RWPE2 (cell line): ENCODE data around the gene PACSIN2.
"Not testable (repeated sequence)": the region's sequence is repeated elsewhere in the genome, so short reads cannot be mapped to it uniquely, and the experiment has no call there.

Experiments
- ATAC-seq: fragments of 200-7000 bp; cut with Tn5 transposase; 3 replicates; pipeline ENCODE4 v1.9.1; 2021; ENCODE audit warnings: low read depth
- DNase-seq: peaks from one replicate; pipeline ENCODE4 v3.0.0-alpha.2; 2020; ENCODE audit warnings: low spot score
- H3K27ac ChIP-seq: fragments of 450-650 bp; 2 replicates; pipeline ENCODE4 v1.5.1; 2017; ENCODE audit warnings: mild to moderate bottlenecking; ENCODE audit not compliant: poor library complexity, severe bottlenecking
- H3K27me3 ChIP-seq: fragments of 250-450 bp; sonication (Bioruptor Pico); 2 replicates; pipeline ENCODE4 v1.5.1; 2021; ENCODE audit warnings: mild to moderate bottlenecking, moderate library complexity; ENCODE audit not compliant: insufficient read depth, poor library complexity, severe bottlenecking
- H3K36me3 ChIP-seq: fragments of 250-450 bp; sonication (Bioruptor Pico); 2 replicates; pipeline ENCODE4 v1.5.1; 2020; ENCODE audit warnings: low read depth, mild to moderate bottlenecking, moderate library complexity
- H3K4me1 ChIP-seq: fragments of 250-450 bp; sonication (Bioruptor Pico); 2 replicates; pipeline ENCODE4 v1.5.1; 2021; ENCODE audit warnings: mild to moderate bottlenecking, moderate library complexity; ENCODE audit not compliant: insufficient read depth, poor library complexity, severe bottlenecking
- H3K4me3 ChIP-seq: fragments of 250-450 bp; sonication (Bioruptor Pico); 2 replicates; pipeline ENCODE4 v1.5.1; 2021; ENCODE audit warnings: mild to moderate bottlenecking, moderate library complexity; ENCODE audit not compliant: severe bottlenecking
- H3K9me3 ChIP-seq: fragments of 250-450 bp; sonication (Bioruptor Pico); 2 replicates; pipeline ENCODE4 v1.5.1; 2021; ENCODE audit warnings: mild to moderate bottlenecking, moderate library complexity; ENCODE audit not compliant: severe bottlenecking
- TF ChIP-seq, protein P1 (sequence below): fragments of 450-650 bp; IDR thresholded peaks from one replicate; pipeline ENCODE4 v1.5.1; 2017; ENCODE audit warnings: mild to moderate bottlenecking, moderate library complexity; ENCODE audit not compliant: poor library complexity, severe bottlenecking

The PACSIN2 gene

DNA sequence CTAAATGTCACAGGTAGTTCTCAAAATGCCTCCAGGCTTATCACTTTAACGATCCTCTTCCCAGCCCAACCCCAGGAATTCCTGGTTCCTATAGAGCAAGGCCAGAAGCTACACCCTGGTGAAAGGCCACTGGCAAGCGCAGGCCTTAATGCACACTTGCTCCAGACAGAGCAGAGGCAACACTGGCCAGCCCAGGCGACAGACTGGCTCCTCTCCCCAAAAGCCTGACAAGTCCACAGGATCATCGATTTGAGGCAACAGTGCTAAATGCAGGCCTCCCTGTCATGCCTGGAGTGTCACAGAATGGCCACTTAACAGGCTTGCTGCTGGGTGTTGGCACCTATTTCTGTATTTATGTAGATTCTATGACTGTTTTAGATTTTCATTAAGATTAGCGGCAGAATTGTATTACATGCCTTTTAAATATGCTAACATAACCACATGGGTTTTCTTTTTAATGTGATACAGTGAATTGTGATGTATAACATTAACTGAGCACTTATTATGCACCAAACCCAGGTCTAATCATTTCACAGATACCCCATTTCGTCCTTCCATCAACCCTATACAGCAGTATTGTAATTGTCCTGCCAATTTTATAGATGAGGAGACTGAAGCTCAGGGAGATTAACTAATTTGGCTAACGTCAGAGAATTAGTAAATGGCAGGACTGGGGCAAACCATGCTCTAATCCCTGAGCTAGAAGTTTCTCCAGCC lies 38.6 kb downstream of the PACSIN2 start:
- Histone ChIP-seq H3K4me1 (peaks cover 23% of the 10 kb centered on the region), H3K9me3 (no peaks in the 10 kb centered on the region), H3K27ac (no peak overlapping the region), H3K27me3 (no peaks in the 10 kb centered on the region), H3K36me3 (no peaks in the 10 kb centered on the region), H3K4me3 (no peak overlapping the region)
- ATAC-seq = no peak
- DNase-seq = no peak
- TF ChIP-seq, protein P1, sequence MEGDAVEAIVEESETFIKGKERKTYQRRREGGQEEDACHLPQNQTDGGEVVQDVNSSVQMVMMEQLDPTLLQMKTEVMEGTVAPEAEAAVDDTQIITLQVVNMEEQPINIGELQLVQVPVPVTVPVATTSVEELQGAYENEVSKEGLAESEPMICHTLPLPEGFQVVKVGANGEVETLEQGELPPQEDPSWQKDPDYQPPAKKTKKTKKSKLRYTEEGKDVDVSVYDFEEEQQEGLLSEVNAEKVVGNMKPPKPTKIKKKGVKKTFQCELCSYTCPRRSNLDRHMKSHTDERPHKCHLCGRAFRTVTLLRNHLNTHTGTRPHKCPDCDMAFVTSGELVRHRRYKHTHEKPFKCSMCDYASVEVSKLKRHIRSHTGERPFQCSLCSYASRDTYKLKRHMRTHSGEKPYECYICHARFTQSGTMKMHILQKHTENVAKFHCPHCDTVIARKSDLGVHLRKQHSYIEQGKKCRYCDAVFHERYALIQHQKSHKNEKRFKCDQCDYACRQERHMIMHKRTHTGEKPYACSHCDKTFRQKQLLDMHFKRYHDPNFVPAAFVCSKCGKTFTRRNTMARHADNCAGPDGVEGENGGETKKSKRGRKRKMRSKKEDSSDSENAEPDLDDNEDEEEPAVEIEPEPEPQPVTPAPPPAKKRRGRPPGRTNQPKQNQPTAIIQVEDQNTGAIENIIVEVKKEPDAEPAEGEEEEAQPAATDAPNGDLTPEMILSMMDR = no peak

DNA sequence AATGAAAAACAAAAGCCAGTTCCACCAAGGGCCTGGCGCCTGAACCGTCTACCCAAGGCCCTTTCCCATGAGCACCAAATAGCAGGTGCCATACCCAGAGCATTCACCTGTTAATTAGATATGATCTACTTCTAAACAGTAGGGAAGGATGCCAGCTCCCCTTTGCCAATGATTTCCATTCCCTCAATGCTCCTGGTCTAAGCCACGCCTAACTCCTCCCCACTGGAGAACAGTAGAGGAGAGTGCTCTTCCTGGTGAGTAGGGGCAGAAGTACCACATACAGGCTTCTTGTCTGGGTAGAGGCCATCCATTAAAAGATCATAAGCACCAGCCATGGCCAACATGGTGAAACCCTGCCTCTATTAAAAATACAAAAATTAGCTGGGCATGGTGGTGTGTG lies 40.7 kb downstream of the PACSIN2 start:
- Histone ChIP-seq H3K27me3 (no peaks in the 10 kb centered on the region), H3K36me3 (no peaks in the 10 kb centered on the region), H3K27ac (no peak overlapping the region), H3K4me1 (peaks cover 33% of the 10 kb centered on the region), H3K9me3 (no peaks in the 10 kb centered on the region), H3K4me3 (no peak overlapping the region)
- DNase-seq (no peak), ATAC-seq (no peak)
- TF ChIP-seq, protein P1 = no peak

DNA sequence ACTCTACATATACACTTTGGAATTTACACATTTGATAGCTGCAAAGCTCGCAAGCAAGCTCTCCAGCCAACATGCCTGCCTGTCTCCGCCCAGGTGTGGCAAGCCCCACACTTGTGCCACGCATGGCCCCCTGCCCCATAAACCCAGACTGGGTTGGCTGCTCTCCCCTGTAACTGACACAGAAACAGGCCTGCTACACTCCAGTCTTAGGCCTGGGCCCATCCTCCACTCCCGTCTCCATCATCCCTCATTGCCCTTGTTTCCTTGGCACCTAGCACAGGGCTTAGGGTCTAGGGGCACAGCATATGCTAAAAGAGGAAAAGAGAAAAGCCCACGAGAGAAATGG lies 41.4 kb downstream of the PACSIN2 start:
- Histone ChIP-seq H3K36me3 (no peaks in the 10 kb centered on the region), H3K27ac (no peak overlapping the region), H3K4me1 (peaks cover 29% of the 10 kb centered on the region), H3K9me3 (no peaks in the 10 kb centered on the region), H3K4me3 (no peak overlapping the region), H3K27me3 (no peaks in the 10 kb centered on the region)
- TF ChIP-seq, protein P1 = no peak
- DNase-seq (no peak), ATAC-seq (no peak)

DNA sequence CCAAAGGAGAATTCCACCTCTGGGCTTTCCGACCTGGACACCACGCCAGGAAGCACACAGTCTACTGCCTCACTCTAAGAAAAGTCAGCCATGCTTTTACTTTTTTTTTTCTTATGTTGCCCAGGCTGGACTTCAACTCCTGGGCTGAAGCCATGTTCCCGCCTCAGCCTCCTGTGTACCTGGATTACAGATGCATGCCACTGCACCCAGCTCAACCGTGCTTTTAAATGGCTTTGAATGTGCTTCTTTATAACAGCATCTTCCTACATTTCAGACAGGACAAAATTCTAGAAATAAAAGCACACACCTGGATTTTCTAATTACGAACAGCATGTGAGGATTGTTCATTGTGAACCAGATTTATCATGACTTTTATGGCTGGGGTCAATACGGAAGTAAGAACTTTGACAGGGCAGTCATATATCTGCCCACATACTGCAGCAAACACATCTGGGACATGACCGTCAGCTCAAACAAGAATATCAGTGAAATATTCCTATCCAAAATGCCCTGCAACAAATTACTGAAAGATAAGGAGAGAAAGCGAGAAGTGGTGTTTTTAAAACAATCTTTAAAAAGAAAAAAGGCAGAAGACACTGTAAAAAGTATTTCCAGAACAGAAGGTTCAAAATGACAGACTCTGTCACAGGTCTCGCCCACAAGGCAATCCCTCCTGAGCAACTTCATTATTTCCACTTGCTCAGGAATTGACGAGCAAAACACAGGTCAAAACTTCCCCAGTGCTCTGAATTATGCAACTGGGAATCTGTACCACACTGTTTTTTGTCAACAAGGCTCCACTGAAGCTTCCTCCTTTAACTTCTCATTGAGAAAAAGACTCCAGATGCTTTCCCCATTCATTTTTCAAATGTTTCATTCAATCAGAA lies 42.1 kb downstream of the PACSIN2 start:
- peaks cover 23% of the 10 kb centered on the region for H3K4me1 ChIP-seq
- ATAC-seq = no peak

DNA sequence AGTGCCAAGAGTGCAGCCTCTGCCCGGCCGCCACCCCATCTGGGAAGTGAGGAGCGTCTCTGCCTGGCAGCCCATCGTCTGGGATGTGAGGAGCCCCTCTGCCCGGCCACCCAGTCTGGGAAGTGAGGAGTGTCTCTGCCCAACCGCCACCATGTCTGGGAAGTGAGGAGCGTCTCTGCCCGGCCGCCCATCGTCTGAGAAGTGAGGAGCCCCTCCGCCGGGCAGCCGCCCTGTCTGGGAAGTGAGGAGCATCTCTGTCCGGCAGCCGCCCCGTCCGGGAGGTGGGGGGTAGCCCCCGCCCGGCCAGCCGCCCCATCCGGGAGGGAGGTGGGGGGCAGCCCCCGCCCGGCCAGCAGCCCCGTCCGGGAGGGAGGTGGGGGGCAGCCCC lies 43.5 kb downstream of the PACSIN2 start:
- not testable (repeated sequence) for H3K27me3 ChIP-seq, ATAC-seq, H3K4me3 ChIP-seq, H3K27ac ChIP-seq, H3K36me3 ChIP-seq, H3K9me3 ChIP-seq, DNase-seq
- peaks cover 16% of the 10 kb centered on the region for H3K4me1 ChIP-seq

More for the DNA sequence above, 42.1 kb downstream of the PACSIN2 start:
- no peak for DNase-seq
- TF ChIP-seq, protein P1 = no peak
- H3K4me3 ChIP-seq = no peak overlapping the region
- no peak overlapping the region for H3K27ac ChIP-seq
- H3K27me3 ChIP-seq = no peaks in the 10 kb centered on the region
- H3K9me3 ChIP-seq = no peaks in the 10 kb centered on the region
- H3K36me3 ChIP-seq = peaks cover 4% of the 10 kb centered on the region; the same call in 1 of the 2 replicates
